HEK293 (cell line): ENCODE measurements around the gene METTL17.

Experiments
- CTCF ChIA-PET: fragments of 350-600 bp; formaldehyde crosslinking; extraction: SDS; loops from one replicate; lab custom pipeline; 2021; ENCODE audit warnings: antibody characterized with exemption; lab: Yijun Ruan, JAX
- POLR2A ChIA-PET: fragments of 300-600 bp; formaldehyde crosslinking; extraction: SDS; loops from one replicate; lab custom pipeline; 2020; ENCODE audit warnings: antibody characterized with exemption, inconsistent platforms; lab: Yijun Ruan, JAX
- H3K27ac ChIP-seq: fragments of 200-500 bp; sonication (Bioruptor generic); 2 replicates; pipeline ENCODE4 v1.5.1; 2014; ENCODE audit warnings: low read depth, low read length, control low read depth, inconsistent platforms; ENCODE audit errors: extremely low read depth
- H3K36me3 ChIP-seq, 2 experiments: fragments of 200-500 bp in 1 of 2; sonication (Bioruptor generic) in 1 of 2; 1 replicate in 1 of 2; 2 replicates in 1 of 2; pipeline ENCODE4 v1.5.1; 2014 to 2017; ENCODE audit warnings: inconsistent platforms in 2 of 2, low read length in 2 of 2; ENCODE audit not compliant: control insufficient read depth in 2 of 2, insufficient read depth in 1 of 2
- H3K4me1 ChIP-seq: fragments of 200-500 bp; sonication (Bioruptor generic); 2 replicates; pipeline ENCODE4 v1.5.1; 2014; ENCODE audit warnings: mild to moderate bottlenecking, low read length, inconsistent platforms; ENCODE audit not compliant: control insufficient read depth, insufficient read depth
- H3K4me3 ChIP-seq: 2 replicates; pipeline ENCODE4 v1.5.1; 2011; ENCODE audit warnings: low read depth, mild to moderate bottlenecking, control low read depth, low read length, moderate library complexity
- H3K9me3 ChIP-seq: fragments of 200-500 bp; sonication (Bioruptor generic); 2 replicates; pipeline ENCODE4 v1.5.1; 2014; ENCODE audit warnings: low read depth, low read length, inconsistent platforms; ENCODE audit not compliant: control insufficient read depth, insufficient read depth
- BCL11B ChIP-seq: fragments of 450-650 bp; formaldehyde crosslinking; IDR thresholded peaks from 2 replicates; pipeline ENCODE4 v1.5.1; 2016; ENCODE audit warnings: low read depth, missing biosample characterization, missing genetic modification characterization
- GLIS2 ChIP-seq: fragments of 450-650 bp; formaldehyde crosslinking; IDR thresholded peaks from 2 replicates; pipeline ENCODE4 v1.5.1; 2016; ENCODE audit warnings: missing biosample characterization, missing genetic modification characterization
- KLF16 ChIP-seq: fragments of 450-650 bp; formaldehyde crosslinking; IDR thresholded peaks from 2 replicates; pipeline ENCODE4 v1.5.1; 2017; ENCODE audit warnings: missing biosample characterization, missing genetic modification characterization
- KLF8 ChIP-seq: fragments of 450-650 bp; formaldehyde crosslinking; IDR thresholded peaks from 2 replicates; pipeline ENCODE4 v1.5.1; 2016; ENCODE audit warnings: missing biosample characterization, missing genetic modification characterization
- MEIS1 ChIP-seq: sonication (generic); formaldehyde crosslinking; IDR thresholded peaks from 2 replicates; pipeline ENCODE4 v1.8.1; 2022; ENCODE audit warnings: missing genetic modification reagents, mild to moderate bottlenecking, borderline replicate concordance
- SP2 ChIP-seq: fragments of 450-650 bp; formaldehyde crosslinking; IDR thresholded peaks from 2 replicates; pipeline ENCODE4 v1.5.1; 2016; ENCODE audit warnings: missing biosample characterization, missing genetic modification characterization
- SP3 ChIP-seq: fragments of 450-650 bp; formaldehyde crosslinking; IDR thresholded peaks from 2 replicates; pipeline ENCODE4 v1.5.1; 2016; ENCODE audit warnings: missing biosample characterization, missing genetic modification characterization
- ZEB2 ChIP-seq: fragments of 450-650 bp; formaldehyde crosslinking; IDR thresholded peaks from 2 replicates; pipeline ENCODE4 v1.5.1; 2016; ENCODE audit warnings: missing biosample characterization, missing genetic modification characterization
- ZNF114 ChIP-seq: fragments of 450-650 bp; formaldehyde crosslinking; IDR thresholded peaks from 2 replicates; pipeline ENCODE4 v1.5.0; 2017; ENCODE audit warnings: missing biosample characterization, missing genetic modification characterization
- ZNF138 ChIP-seq: fragments of 450-650 bp; formaldehyde crosslinking; IDR thresholded peaks from 2 replicates; pipeline ENCODE4 v1.5.1; 2016; ENCODE audit warnings: missing biosample characterization, missing genetic modification characterization, borderline replicate concordance
- ZNF155 ChIP-seq: fragments of 450-650 bp; formaldehyde crosslinking; IDR thresholded peaks from 2 replicates; pipeline ENCODE4 v1.5.1; 2016; ENCODE audit warnings: missing biosample characterization, missing genetic modification characterization
- ZNF175 ChIP-seq: fragments of 450-650 bp; formaldehyde crosslinking; IDR thresholded peaks from 2 replicates; pipeline ENCODE4 v1.5.1; 2016; ENCODE audit warnings: missing biosample characterization, missing genetic modification characterization
- ZNF202 ChIP-seq: fragments of 450-650 bp; formaldehyde crosslinking; IDR thresholded peaks from 2 replicates; pipeline ENCODE4 v1.5.1; 2016; ENCODE audit warnings: missing biosample characterization, missing genetic modification characterization, borderline replicate concordance
- ZNF214 ChIP-seq: fragments of 450-650 bp; formaldehyde crosslinking; IDR thresholded peaks from 2 replicates; pipeline ENCODE4 v1.5.1; 2017; ENCODE audit warnings: missing biosample characterization, mild to moderate bottlenecking, missing genetic modification characterization, borderline replicate concordance
- ZNF221 ChIP-seq: fragments of 450-650 bp; formaldehyde crosslinking; IDR thresholded peaks from 2 replicates; pipeline ENCODE4 v1.5.1; 2017; ENCODE audit warnings: missing biosample characterization, missing genetic modification characterization, borderline replicate concordance
- ZNF311 ChIP-seq: fragments of 450-650 bp; formaldehyde crosslinking; IDR thresholded peaks from 2 replicates; pipeline ENCODE4 v1.5.1; 2017; ENCODE audit warnings: missing biosample characterization, missing genetic modification characterization, borderline replicate concordance
- ZNF394 ChIP-seq: fragments of 450-650 bp; formaldehyde crosslinking; IDR thresholded peaks from 2 replicates; pipeline ENCODE4 v1.5.1; 2016; ENCODE audit warnings: missing biosample characterization, missing genetic modification characterization, mild to moderate bottlenecking, moderate library complexity, borderline replicate concordance
- ZNF404 ChIP-seq: fragments of 450-650 bp; formaldehyde crosslinking; IDR thresholded peaks from 2 replicates; pipeline ENCODE4 v1.5.1; 2017; ENCODE audit warnings: missing biosample characterization, missing genetic modification characterization
- ZNF514 ChIP-seq: fragments of 450-650 bp; formaldehyde crosslinking; IDR thresholded peaks from 2 replicates; pipeline ENCODE4 v1.5.1; 2016; ENCODE audit warnings: missing biosample characterization, missing genetic modification characterization
- ZNF521 ChIP-seq: fragments of 450-650 bp; formaldehyde crosslinking; IDR thresholded peaks from 2 replicates; pipeline ENCODE4 v1.5.1; 2017; ENCODE audit warnings: missing biosample characterization, mild to moderate bottlenecking, missing genetic modification characterization
- ZNF529 ChIP-seq: fragments of 450-650 bp; formaldehyde crosslinking; IDR thresholded peaks from 2 replicates; pipeline ENCODE4 v1.5.1; 2017; ENCODE audit warnings: missing genetic modification characterization, missing biosample characterization; ENCODE audit not compliant: insufficient replicate concordance
- ZNF623 ChIP-seq: fragments of 450-650 bp; formaldehyde crosslinking; IDR thresholded peaks from 2 replicates; pipeline ENCODE4 v1.5.1; 2016; ENCODE audit warnings: missing biosample characterization, missing genetic modification characterization
- ZNF660 ChIP-seq: fragments of 450-650 bp; IDR thresholded peaks from 2 replicates; pipeline ENCODE4 v1.5.1; 2018; ENCODE audit warnings: missing biosample characterization, mild to moderate bottlenecking, missing genetic modification characterization
- ZNF670 ChIP-seq: fragments of 450-650 bp; formaldehyde crosslinking; IDR thresholded peaks from 2 replicates; pipeline ENCODE4 v1.5.1; 2016; ENCODE audit warnings: missing biosample characterization, missing genetic modification characterization, low read depth
- TF ChIP-seq, protein P1 (sequence below): fragments of 450-650 bp; formaldehyde crosslinking; IDR thresholded peaks from 2 replicates; pipeline ENCODE4 v1.5.1; 2016; ENCODE audit warnings: missing biosample characterization, missing genetic modification characterization
- TF ChIP-seq, protein P2 (sequence below): fragments of 450-650 bp; formaldehyde crosslinking; optimal IDR thresholded peaks from 2 replicates; pipeline ENCODE3; 2016; ENCODE audit warnings: missing biosample characterization, mild to moderate bottlenecking, missing genetic modification characterization
- TF ChIP-seq, protein P3 (sequence below): fragments of 450-650 bp; formaldehyde crosslinking; IDR thresholded peaks from 2 replicates; pipeline ENCODE4 v1.5.1; 2016; ENCODE audit warnings: missing biosample characterization, missing genetic modification characterization, borderline replicate concordance

METTL17 gene

DNA sequence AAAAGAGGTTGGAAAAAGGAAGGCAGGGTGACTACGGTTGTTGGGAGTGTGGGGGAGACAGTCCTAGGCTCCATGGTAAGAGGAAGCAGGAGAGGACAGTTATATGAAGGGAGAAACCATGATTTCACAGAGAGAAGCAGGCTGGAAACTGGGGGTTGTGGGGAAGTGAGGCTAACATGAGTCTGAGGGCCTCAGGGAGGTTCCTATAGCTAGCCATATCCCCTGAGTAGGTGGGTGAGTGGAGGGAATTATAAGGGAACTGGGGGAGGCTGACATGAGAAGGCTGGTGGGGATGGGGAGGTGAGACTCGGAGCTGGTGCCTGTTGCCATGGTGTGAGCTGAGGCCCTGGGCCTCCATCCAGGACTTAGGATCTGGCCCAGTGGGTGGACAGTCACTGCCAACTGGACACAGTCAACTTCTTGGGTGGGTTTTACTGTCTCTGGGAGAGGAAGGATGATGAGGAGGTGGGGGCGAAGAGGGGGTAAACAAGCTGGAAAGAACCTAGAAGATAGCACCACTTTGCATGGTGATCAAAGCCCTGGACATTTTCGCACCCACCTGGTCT lies 43.4 kb downstream of the METTL17 start (continued):
- TF ChIP-seq, protein P1, sequence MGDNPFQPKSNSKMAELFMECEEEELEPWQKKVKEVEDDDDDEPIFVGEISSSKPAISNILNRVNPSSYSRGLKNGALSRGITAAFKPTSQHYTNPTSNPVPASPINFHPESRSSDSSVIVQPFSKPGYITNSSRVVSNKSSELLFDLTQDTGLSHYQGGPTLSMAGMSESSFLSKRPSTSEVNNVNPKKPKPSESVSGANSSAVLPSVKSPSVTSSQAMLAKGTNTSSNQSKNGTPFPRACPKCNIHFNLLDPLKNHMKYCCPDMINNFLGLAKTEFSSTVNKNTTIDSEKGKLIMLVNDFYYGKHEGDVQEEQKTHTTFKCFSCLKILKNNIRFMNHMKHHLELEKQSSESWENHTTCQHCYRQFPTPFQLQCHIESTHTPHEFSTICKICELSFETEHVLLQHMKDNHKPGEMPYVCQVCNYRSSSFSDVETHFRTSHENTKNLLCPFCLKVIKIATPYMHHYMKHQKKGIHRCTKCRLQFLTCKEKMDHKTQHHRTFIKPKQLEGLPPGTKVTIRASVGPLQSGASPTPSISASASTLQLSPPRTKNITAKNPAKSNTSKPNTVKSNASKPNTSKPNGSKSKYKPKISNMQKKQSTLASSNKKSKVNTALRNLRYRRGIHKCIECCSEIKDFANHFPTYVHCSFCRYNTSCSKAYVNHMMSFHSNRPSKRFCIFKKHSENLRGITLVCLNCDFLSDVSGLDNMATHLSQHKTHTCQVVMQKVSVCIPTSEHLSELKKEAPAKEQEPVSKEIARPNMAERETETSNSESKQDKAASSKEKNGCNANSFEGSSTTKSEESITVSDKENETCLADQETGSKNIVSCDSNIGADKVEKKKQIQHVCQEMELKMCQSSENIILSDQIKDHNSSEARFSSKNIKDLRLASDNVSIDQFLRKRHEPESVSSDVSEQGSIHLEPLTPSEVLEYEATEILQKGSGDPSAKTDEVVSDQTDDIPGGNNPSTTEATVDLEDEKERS (tag by site-specific recombination): no peak
- TF ChIP-seq BCL11B (tag by site-specific recombination): no peak
- TF ChIP-seq ZEB2: no peak
- TF ChIP-seq, protein P2, sequence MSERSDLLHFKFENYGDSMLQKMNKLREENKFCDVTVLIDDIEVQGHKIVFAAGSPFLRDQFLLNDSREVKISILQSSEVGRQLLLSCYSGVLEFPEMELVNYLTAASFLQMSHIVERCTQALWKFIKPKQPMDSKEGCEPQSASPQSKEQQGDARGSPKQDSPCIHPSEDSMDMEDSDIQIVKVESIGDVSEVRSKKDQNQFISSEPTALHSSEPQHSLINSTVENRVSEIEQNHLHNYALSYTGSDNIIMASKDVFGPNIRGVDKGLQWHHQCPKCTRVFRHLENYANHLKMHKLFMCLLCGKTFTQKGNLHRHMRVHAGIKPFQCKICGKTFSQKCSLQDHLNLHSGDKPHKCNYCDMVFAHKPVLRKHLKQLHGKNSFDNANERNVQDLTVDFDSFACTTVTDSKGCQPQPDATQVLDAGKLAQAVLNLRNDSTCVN (tag by site-specific recombination): no peak
- TF ChIP-seq, all 188 proteins: peak for 1

DNA sequence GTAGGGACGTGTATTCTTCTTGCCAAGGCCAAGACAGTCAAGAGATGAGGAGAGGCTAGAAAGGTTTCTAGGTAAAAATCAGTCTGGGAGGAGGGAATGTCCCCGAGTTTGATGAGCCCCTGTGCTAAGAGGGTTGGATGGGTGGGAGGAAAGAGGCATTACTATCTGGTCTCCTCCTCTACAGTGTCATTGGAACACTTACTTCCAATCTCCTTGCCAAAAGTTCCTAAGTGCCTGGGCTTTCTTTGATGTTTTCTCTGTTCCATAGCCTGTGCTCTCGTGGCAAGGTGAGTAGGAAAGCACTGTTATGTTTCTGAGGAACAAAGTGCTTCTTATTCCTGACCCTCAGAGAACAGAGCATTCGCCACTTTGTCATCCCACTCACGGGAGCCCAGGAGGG lies 44.9 kb downstream of the METTL17 start, which contains the start of gene RNASE13:
TSS of gene RNASE13 (minus strand) at position 101 of the 400 bp plus-strand sequence. CDS start 519 bp downstream, outside the sequence.
- ChIA-PET CTCF (interaction anchor here (0.5 to 5.2 kb wide), 5 partner anchors 20 to 335 kb away, joined by 3 to 35 read pairs (median 4); no protein-coding TSS in a partner anchor), POLR2A (no interaction called here)
- Histone ChIP-seq H3K4me1 (no peaks in the 10 kb centered on the region), H3K4me3 (no peak within 1 kb of the TSS), H3K36me3 (no peaks in the 10 kb centered on the region), H3K27ac (no peak within 1 kb of the TSS), H3K9me3 (no peaks in the 10 kb centered on the region)
- TF ChIP-seq SP3: no peak
- no peak for TF ChIP-seq ZNF138
- no peak for TF ChIP-seq ZNF202 (tag by site-specific recombination)
- no peak for TF ChIP-seq MEIS1 (CRISPR knock-in tag)
- TF ChIP-seq, protein P3, sequence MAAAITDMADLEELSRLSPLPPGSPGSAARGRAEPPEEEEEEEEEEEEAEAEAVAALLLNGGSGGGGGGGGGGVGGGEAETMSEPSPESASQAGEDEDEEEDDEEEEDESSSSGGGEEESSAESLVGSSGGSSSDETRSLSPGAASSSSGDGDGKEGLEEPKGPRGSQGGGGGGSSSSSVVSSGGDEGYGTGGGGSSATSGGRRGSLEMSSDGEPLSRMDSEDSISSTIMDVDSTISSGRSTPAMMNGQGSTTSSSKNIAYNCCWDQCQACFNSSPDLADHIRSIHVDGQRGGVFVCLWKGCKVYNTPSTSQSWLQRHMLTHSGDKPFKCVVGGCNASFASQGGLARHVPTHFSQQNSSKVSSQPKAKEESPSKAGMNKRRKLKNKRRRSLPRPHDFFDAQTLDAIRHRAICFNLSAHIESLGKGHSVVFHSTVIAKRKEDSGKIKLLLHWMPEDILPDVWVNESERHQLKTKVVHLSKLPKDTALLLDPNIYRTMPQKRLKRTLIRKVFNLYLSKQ (tag by site-specific recombination): no peak
- TF ChIP-seq ZNF394 (tag by site-specific recombination): no peak
- no peak for TF ChIP-seq ZNF404 (tag by site-specific recombination)
- TF ChIP-seq ZNF670 (tag by site-specific recombination): no peak
- TF ChIP-seq GLIS2 (tag by site-specific recombination): no peak
- no peak for TF ChIP-seq SP2
- no peak for TF ChIP-seq ZNF114 (tag by site-specific recombination)
- TF ChIP-seq ZNF221 (tag by site-specific recombination): no peak

DNA sequence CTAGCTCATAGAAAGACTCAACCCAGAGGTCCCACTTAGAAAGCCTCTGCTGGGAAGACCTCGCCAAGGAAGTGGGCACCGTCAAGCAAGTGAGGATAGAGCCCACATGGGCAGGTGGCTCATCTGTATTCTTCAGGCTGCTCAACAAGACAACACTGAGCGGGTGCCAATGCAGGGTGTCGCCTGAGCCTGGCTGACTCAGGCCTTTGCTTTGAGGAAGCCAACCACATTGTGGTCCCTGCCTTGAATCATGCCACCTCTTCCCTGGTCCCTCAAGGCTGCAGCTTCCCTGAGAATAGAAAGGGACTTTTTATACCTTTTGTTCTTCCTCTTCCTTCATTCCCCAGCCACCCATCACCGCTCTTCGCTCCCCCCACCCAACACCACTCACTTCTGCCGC lies 47.0 kb downstream of the METTL17 start:
- no peaks in the 10 kb centered on the region for H3K36me3 ChIP-seq
- no peak overlapping the region for H3K4me3 ChIP-seq
- ChIA-PET POLR2A (no interaction called here), CTCF (interaction anchor here (1.6 to 3.2 kb wide), 2 partner anchors 22 to 32 kb away, joined by 5 to 31 read pairs; no protein-coding TSS in a partner anchor)
- TF ChIP-seq KLF16 (no peak), ZNF529 (tag by site-specific recombination) (no peak), ZNF660 (no peak), KLF8 (tag by site-specific recombination) (no peak), ZNF175 (tag by site-specific recombination) (no peak), ZNF514 (no peak), ZNF214 (no peak), ZNF311 (tag by site-specific recombination) (no peak), ZNF521 (tag by site-specific recombination) (no peak), ZNF623 (tag by site-specific recombination) (no peak), ZNF155 (tag by site-specific recombination) (no peak)
- no peaks in the 10 kb centered on the region for H3K4me1 ChIP-seq
- H3K9me3 ChIP-seq: no peaks in the 10 kb centered on the region
- H3K27ac ChIP-seq: no peak overlapping the region
